ENCODE measurements around the gene ACOXL. TPM values are rescaled to one million over a fixed set of nuclear protein-coding genes. Genes with fewer than 3 reads are reported as not detected.

The ACOXL gene
- total RNA-seq, 5 donors from 2014 or later (not counting 1 experiment from before 2014, with no cell fraction given), result 0.10 TPM; not detected in 4

- Histone ChIP-seq H3K4me1 (ENCODE audit: control insufficient read depth in 1 of 2, extremely low read depth in 1 of 2, insufficient read depth in 2 of 2, low read length in 2 of 2) (no peaks in the 10 kb centered on the region), H3K9me3 (no peaks in the 10 kb centered on the region), H3K27me3 (replicated peaks in 1 of 2; ENCODE audit: control insufficient read depth in 2 of 2, extremely low read depth in 1 of 2, insufficient read depth in 2 of 2, low read length in 1 of 2) (peaks cover 0 to 3% of the 10 kb centered on the region in 2 experiments), H3K36me3 (ENCODE audit: control insufficient read depth in 2 of 2, extremely low read depth in 1 of 2, insufficient read depth in 1 of 2, low read length in 1 of 2) (no peaks in the 10 kb centered on the region), H3K4me3 (ENCODE audit: control insufficient read depth in 1 of 2, extremely low read depth in 1 of 2, low read length in 1 of 2) (no peak overlapping the region), H3K27ac (ENCODE audit: low read length) (no peak overlapping the region)
- DNase-seq (no peak), ATAC-seq (replicated peaks in 1 of 4) (no peak)
- Mint-ChIP-seq H3K27me3 (peaks cover 4 to 21% of the 10 kb centered on the region in 2 donors), H3K9me3 (no peaks in the 10 kb centered on the region), H3K4me3 (no peak overlapping the region), H3K36me3 (no peaks in the 10 kb centered on the region), H3K4me1 (no peaks in the 10 kb centered on the region), H3K27ac (no peak overlapping the region)
- POLR2A ChIA-PET, result no interaction called here
- WGBS (ENCODE audit: insufficient coverage), result 80% methylated on average over 1 of the region's 2 CpGs
- CTCF ChIA-PET, result interaction anchor here (0.6 to 0.7 kb wide), 3 partner anchors 24 to 271 kb away, joined by 3 to 5 read pairs (median 3); no protein-coding TSS in a partner anchor
These were observed 362.3 kb downstream of the ACOXL start for GRCh38 chr2:111094691-111095090.

GRCh38 chr2:111095434-111095833 is 363.1 kb downstream of the ACOXL start:
- H3K4me3 Mint-ChIP-seq, result no peak overlapping the region
- no peaks in the 10 kb centered on the region for H3K9me3 Mint-ChIP-seq
- no peaks in the 10 kb centered on the region for H3K36me3 Mint-ChIP-seq
- no peak overlapping the region for H3K27ac Mint-ChIP-seq
- Histone ChIP-seq H3K4me1 (ENCODE audit: control insufficient read depth in 1 of 2, extremely low read depth in 1 of 2, insufficient read depth in 2 of 2, low read length in 2 of 2) (peaks cover 0 to under 1% of the 10 kb centered on the region in 2 experiments), H3K9me3 (no peaks in the 10 kb centered on the region), H3K4me3 (ENCODE audit: control insufficient read depth in 1 of 2, extremely low read depth in 1 of 2, low read length in 1 of 2) (no peak overlapping the region), H3K27me3 (replicated peaks in 1 of 2; ENCODE audit: control insufficient read depth in 2 of 2, extremely low read depth in 1 of 2, insufficient read depth in 2 of 2, low read length in 1 of 2) (peaks cover 0 to 2% of the 10 kb centered on the region in 2 experiments), H3K36me3 (ENCODE audit: control insufficient read depth in 2 of 2, extremely low read depth in 1 of 2, insufficient read depth in 1 of 2, low read length in 1 of 2) (no peaks in the 10 kb centered on the region), H3K27ac (ENCODE audit: low read length) (no peak overlapping the region)
- ATAC-seq (replicated peaks in 1 of 4) (no peak), DNase-seq (no peak)
- peaks cover 1 to 5% (median 2%) of the 10 kb centered on the region in 3 donors for H3K4me1 Mint-ChIP-seq
- peaks cover 5 to 18% of the 10 kb centered on the region in 2 donors for H3K27me3 Mint-ChIP-seq
- ChIA-PET CTCF (interaction anchor here in 1 of 2 donors (0.6 kb wide), 1 partner anchor 272 kb away, joined by 3 read pairs; no protein-coding TSS in a partner anchor), POLR2A (no interaction called here)
- WGBS (ENCODE audit: insufficient coverage), result 93% methylated on average over 6 of the region's 8 CpGs

- no peak overlapping the region for H3K27ac ChIP-seq (ENCODE audit: low read length)
- ChIA-PET CTCF (no interaction called here), POLR2A (no interaction called here)
- no peak overlapping the region for H3K4me3 Mint-ChIP-seq
- peaks cover 0 to 6% of the 10 kb centered on the region in 2 experiments for H3K4me1 ChIP-seq (ENCODE audit: control insufficient read depth in 1 of 2, extremely low read depth in 1 of 2, insufficient read depth in 2 of 2, low read length in 2 of 2)
- H3K9me3 ChIP-seq, result no peaks in the 10 kb centered on the region
- 100% methylated on average over 1 of the region's 3 CpGs for WGBS (ENCODE audit: insufficient coverage)
- H3K27me3 Mint-ChIP-seq, result peaks cover 2 to 5% of the 10 kb centered on the region in 2 donors
- DNase-seq (no peak), ATAC-seq (replicated peaks in 1 of 4) (no peak)
- no peaks in the 10 kb centered on the region for H3K36me3 Mint-ChIP-seq
- peaks cover 8 to 12% (median 8%) of the 10 kb centered on the region in 3 donors for H3K4me1 Mint-ChIP-seq
- no peaks in the 10 kb centered on the region for H3K27me3 ChIP-seq (replicated peaks in 1 of 2; ENCODE audit: control insufficient read depth in 2 of 2, extremely low read depth in 1 of 2, insufficient read depth in 2 of 2, low read length in 1 of 2)
- no peak overlapping the region for H3K4me3 ChIP-seq (ENCODE audit: control insufficient read depth in 1 of 2, extremely low read depth in 1 of 2, low read length in 1 of 2)
- no peak overlapping the region for H3K27ac Mint-ChIP-seq
- no peaks in the 10 kb centered on the region for H3K9me3 Mint-ChIP-seq
- H3K36me3 ChIP-seq (ENCODE audit: control insufficient read depth in 2 of 2, extremely low read depth in 1 of 2, insufficient read depth in 1 of 2, low read length in 1 of 2), result no peaks in the 10 kb centered on the region
These were observed 367.0 kb downstream of the ACOXL start for GRCh38 chr2:111099402-111099801.

- peaks cover 2 to 5% of the 10 kb centered on the region in 2 donors for H3K27me3 Mint-ChIP-seq
- ATAC-seq (replicated peaks in 1 of 4) (peak in 1 of 4 experiments; percentile 23), DNase-seq (no peak)
- Histone ChIP-seq H3K4me3 (ENCODE audit: control insufficient read depth in 1 of 2, extremely low read depth in 1 of 2, low read length in 1 of 2) (no peak overlapping the region), H3K27me3 (replicated peaks in 1 of 2; ENCODE audit: control insufficient read depth in 2 of 2, extremely low read depth in 1 of 2, insufficient read depth in 2 of 2, low read length in 1 of 2) (no peaks in the 10 kb centered on the region), H3K9me3 (no peaks in the 10 kb centered on the region), H3K36me3 (ENCODE audit: control insufficient read depth in 2 of 2, extremely low read depth in 1 of 2, insufficient read depth in 1 of 2, low read length in 1 of 2) (no peaks in the 10 kb centered on the region), H3K27ac (ENCODE audit: low read length) (no peak overlapping the region), H3K4me1 (ENCODE audit: control insufficient read depth in 1 of 2, extremely low read depth in 1 of 2, insufficient read depth in 2 of 2, low read length in 2 of 2) (peaks cover 0 to 6% of the 10 kb centered on the region in 2 experiments)
- no peaks in the 10 kb centered on the region for H3K36me3 Mint-ChIP-seq
- ChIA-PET POLR2A (no interaction called here), CTCF (no interaction called here)
- WGBS (ENCODE audit: insufficient coverage), result 54% methylated on average over 3 of the region's 5 CpGs
- no peak overlapping the region for H3K27ac Mint-ChIP-seq
- H3K9me3 Mint-ChIP-seq, result no peaks in the 10 kb centered on the region
- peak overlapping the region in 1 of 3 donors; percentile 35 for H3K4me3 Mint-ChIP-seq
- peaks cover 8 to 12% (median 8%) of the 10 kb centered on the region in 3 donors for H3K4me1 Mint-ChIP-seq
These were observed 367.9 kb downstream of the ACOXL start for GRCh38 chr2:111100087-111100764.

- Mint-ChIP-seq H3K4me3 (peak overlapping the region in 1 of 3 donors; percentile 35), H3K4me1 (peaks cover 8 to 12% (median 8%) of the 10 kb centered on the region in 3 donors), H3K27me3 (peaks cover under 1 to 5% of the 10 kb centered on the region in 2 donors), H3K36me3 (no peaks in the 10 kb centered on the region), H3K27ac (no peak overlapping the region), H3K9me3 (no peaks in the 10 kb centered on the region)
- POLR2A ChIA-PET, result no interaction called here
- Histone ChIP-seq H3K27me3 (replicated peaks in 1 of 2; ENCODE audit: control insufficient read depth in 2 of 2, extremely low read depth in 1 of 2, insufficient read depth in 2 of 2, low read length in 1 of 2) (no peaks in the 10 kb centered on the region), H3K4me1 (ENCODE audit: control insufficient read depth in 1 of 2, extremely low read depth in 1 of 2, insufficient read depth in 2 of 2, low read length in 2 of 2) (peaks cover 0 to 6% of the 10 kb centered on the region in 2 experiments), H3K9me3 (no peaks in the 10 kb centered on the region), H3K27ac (ENCODE audit: low read length) (no peak overlapping the region), H3K36me3 (ENCODE audit: control insufficient read depth in 2 of 2, extremely low read depth in 1 of 2, insufficient read depth in 1 of 2, low read length in 1 of 2) (no peaks in the 10 kb centered on the region), H3K4me3 (ENCODE audit: control insufficient read depth in 1 of 2, extremely low read depth in 1 of 2, low read length in 1 of 2) (no peak overlapping the region)
- DNase-seq, result peak in 1 of 35 experiments; percentile 12
- WGBS (ENCODE audit: insufficient coverage), result 40% methylated on average over 3 of the region's 5 CpGs
- CTCF ChIA-PET, result no interaction called here
- ATAC-seq (replicated peaks in 1 of 4), result peak in 2 of 4 experiments; percentile 31 to 55
These were observed 368.4 kb downstream of the ACOXL start for GRCh38 chr2:111100765-111101162.

- 60% methylated on average over 1 of the region's 2 CpGs for WGBS (ENCODE audit: insufficient coverage)
- H3K27me3 ChIP-seq (replicated peaks in 1 of 2; ENCODE audit: control insufficient read depth in 2 of 2, extremely low read depth in 1 of 2, insufficient read depth in 2 of 2, low read length in 1 of 2), result no peaks in the 10 kb centered on the region
These were observed 369.2 kb downstream of the ACOXL start for GRCh38 chr2:111101592-111101991.

More at GRCh38 chr2:111101592-111101991, 369.2 kb downstream of the ACOXL start:
- peaks cover 0 to 6% of the 10 kb centered on the region in 2 experiments for H3K4me1 ChIP-seq (ENCODE audit: control insufficient read depth in 1 of 2, extremely low read depth in 1 of 2, insufficient read depth in 2 of 2, low read length in 2 of 2)
- H3K4me3 Mint-ChIP-seq, result no peak overlapping the region
- CTCF ChIA-PET, result no interaction called here
- no peak overlapping the region for H3K4me3 ChIP-seq (ENCODE audit: control insufficient read depth in 1 of 2, extremely low read depth in 1 of 2, low read length in 1 of 2)
- H3K36me3 ChIP-seq (ENCODE audit: control insufficient read depth in 2 of 2, extremely low read depth in 1 of 2, insufficient read depth in 1 of 2, low read length in 1 of 2), result no peaks in the 10 kb centered on the region
- no peak overlapping the region for H3K27ac ChIP-seq (ENCODE audit: low read length)
- no peak for ATAC-seq (replicated peaks in 1 of 4)
- peaks cover 8 to 12% (median 8%) of the 10 kb centered on the region in 3 donors for H3K4me1 Mint-ChIP-seq
- H3K36me3 Mint-ChIP-seq, result no peaks in the 10 kb centered on the region
- DNase-seq, result no peak
- H3K27ac Mint-ChIP-seq, result no peak overlapping the region
- H3K9me3 ChIP-seq, result no peaks in the 10 kb centered on the region
- H3K27me3 Mint-ChIP-seq, result peaks cover 3 to 5% of the 10 kb centered on the region in 2 donors
- POLR2A ChIA-PET, result no interaction called here
- no peaks in the 10 kb centered on the region for H3K9me3 Mint-ChIP-seq
